Tongue (tissue), 2 donors: Measurements from ENCODE around the gene SKOR1. TPM values are rescaled to one million over a fixed set of nuclear protein-coding genes. Genes with fewer than 3 reads are reported as not detected.

ENCODE experiments used
- DNase-seq: peaks from one replicate; pipeline ENCODE4 v3.0.0-alpha.2; 2015
- total RNA-seq: library from RNA; depleted of rRNA; stranded (reverse); fragments of >200 nt; gene quantifications from one replicate; pipeline ENCODE4 v1.2.3, GENCODE V29; 2014

SKOR1 gene, protein sequence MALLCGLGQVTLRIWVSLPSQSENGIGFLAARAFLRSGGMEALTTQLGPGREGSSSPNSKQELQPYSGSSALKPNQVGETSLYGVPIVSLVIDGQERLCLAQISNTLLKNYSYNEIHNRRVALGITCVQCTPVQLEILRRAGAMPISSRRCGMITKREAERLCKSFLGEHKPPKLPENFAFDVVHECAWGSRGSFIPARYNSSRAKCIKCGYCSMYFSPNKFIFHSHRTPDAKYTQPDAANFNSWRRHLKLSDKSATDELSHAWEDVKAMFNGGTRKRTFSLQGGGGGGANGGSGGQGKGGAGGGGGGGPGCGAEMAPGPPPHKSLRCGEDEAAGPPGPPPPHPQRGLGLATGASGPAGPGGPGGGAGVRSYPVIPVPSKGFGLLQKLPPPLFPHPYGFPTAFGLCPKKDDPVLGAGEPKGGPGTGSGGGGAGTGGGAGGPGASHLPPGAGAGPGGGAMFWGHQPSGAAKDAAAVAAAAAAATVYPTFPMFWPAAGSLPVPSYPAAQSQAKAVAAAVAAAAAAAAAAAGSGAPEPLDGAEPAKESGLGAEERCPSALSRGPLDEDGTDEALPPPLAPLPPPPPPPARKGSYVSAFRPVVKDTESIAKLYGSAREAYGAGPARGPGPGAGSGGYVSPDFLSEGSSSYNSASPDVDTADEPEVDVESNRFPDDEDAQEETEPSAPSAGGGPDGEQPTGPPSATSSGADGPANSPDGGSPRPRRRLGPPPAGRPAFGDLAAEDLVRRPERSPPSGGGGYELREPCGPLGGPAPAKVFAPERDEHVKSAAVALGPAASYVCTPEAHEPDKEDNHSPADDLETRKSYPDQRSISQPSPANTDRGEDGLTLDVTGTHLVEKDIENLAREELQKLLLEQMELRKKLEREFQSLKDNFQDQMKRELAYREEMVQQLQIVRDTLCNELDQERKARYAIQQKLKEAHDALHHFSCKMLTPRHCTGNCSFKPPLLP
- total RNA-seq: 0.31 TPM

DNA sequence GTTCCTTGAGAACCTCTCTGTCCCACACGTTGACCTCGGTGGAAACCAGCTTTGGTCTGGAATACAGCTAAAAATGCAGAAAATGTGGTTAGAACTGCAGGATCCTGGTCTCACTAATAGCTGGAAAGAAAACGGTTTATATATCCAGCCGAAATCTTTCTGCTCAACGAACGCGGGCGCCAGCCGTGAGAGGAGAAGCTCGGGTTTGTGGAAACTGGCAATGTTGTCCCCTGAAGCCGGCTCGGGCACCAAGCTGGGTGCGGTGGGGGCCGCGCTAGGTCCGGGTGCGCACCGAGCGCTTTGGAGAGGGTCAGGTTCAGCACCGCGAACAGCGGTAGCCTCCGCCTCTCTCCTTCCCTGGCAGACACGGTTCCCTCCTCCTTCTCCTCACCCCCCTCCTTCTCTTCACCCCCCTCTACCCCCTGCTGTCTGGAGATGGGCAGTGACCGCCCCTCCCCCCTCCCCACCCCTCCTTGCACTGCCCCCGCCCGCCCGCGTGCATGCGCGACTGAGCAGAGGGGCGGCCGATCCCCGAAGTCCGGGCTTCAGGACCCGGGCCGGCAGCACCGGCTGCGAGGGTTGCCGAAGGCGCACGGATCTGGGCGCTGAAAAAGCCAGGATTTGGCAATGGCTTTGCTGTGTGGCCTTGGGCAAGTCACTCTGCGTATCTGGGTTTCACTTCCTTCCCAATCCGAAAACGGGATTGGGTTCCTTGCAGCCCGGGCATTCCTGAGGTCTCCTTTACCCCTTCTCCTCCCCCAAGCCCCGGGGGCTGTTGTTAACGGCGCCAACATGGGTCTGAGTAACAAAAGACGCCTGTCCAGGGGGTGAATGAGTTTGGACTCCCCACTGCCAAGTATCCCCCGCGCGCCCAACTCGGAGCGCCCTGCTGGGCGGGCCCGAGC is at the start of gene SKOR1:
TSS of gene SKOR1 (plus strand) at position 534 of the 905 bp plus-strand sequence. CDS start at position 628, 94 bp downstream.
- DNase-seq: no peak

DNA sequence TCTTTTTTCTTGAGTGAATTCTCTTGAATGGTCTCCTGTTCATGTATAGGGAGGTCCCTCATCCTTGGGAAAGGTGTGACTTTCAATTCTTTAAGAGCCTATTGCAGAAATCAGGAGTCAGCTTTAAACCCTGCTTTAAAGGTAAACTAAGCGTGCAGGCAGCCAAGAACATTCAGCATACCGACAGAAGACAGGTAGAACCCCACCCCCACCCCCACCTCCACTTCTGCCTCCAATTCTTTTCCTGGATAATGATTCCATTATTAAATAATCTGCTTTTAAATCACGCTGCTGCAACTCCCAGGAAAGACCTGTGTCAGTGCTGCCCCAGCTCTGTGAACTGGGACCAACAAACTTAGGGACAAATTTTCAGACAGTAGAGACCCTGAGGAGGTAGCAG is 49.3 kb upstream of the SKOR1 start:
- no peak for DNase-seq

DNA sequence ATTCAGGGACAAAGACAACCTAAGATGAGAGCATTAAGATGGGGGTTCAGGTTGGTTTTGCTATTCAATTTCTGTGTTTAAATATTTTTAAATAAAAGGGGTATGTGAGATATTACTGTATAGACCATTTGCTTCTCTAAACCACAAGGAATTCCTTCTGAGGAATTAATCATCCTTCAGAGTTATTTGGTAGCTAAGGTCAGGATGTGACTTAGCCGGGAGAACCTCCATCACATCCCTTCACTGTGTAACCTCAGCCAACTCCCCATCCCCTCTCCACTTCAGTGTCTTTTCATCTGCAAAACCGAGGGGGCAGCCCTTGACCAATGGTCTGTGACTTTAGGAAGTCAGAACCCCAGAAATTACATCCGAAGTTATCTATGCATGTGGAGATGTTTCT is 48.7 kb upstream of the SKOR1 start:
- no peak for DNase-seq

DNA sequence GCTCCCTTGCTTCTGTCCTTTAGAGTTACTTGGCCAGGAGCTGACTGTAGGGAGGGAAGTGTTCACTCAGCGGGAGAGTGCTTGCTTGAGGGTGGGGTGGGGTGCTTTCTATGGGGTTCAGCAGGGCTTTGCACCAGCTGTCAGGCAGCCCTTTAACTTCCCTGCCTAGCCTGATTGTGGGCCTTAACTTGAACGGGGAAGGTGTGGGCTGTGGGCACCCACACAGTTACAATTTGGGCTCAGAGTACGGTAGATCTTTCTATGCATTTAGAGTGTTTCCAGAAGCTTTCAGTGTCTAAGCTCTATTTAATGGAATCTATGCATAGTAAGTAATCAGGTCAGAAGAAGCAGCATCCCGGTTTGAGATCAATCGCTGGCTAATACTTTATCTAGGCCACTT is 48.2 kb upstream of the SKOR1 start:
- no peak for DNase-seq

DNA sequence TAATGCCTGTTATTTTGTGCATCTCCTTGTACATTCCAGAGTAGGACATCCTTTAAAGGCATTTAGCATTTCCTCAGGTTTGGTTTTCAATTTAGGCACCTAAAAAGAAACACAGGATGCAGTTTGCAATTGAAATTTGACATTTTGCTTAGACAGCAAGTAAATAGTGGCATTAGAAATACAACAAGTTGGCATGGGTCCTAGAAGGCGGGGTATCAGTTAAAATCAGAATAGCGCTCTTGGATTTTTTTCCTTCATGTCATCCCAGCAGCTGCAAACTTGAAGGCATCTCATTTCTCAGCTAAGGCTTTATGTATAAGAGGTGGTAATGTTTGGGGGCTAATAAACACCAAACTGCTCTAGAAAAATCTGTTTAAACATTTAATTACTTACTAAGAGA is 47.5 kb upstream of the SKOR1 start:
- DNase-seq: peak; percentile 53

DNA sequence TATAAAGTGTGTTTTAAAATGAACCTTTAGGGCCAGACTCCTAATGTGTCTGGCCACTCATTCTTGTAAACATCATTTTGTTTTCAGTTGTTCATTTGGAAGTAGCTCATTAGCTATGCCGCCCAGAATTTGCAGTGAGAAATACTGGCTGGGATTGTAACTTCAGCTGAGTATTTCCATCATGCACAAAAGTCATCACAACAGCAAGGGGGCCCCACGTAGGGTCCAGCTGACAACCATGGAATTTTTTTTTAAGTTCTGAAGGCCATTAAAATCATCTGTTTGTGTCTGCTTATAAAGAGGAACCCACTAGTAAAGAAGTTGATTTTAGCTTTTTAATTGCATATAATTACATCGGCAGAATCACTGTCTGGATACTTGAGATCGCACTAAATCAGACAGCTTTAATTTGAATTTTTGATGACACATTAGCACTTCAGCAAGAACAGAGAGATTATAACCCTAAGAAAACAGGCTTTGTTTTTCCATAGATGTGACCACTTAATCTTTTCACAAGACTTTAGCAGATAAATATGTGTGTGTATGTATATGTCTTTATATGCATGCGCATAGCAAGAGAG is 46.3 kb upstream of the SKOR1 start:
- DNase-seq: no peak

DNA sequence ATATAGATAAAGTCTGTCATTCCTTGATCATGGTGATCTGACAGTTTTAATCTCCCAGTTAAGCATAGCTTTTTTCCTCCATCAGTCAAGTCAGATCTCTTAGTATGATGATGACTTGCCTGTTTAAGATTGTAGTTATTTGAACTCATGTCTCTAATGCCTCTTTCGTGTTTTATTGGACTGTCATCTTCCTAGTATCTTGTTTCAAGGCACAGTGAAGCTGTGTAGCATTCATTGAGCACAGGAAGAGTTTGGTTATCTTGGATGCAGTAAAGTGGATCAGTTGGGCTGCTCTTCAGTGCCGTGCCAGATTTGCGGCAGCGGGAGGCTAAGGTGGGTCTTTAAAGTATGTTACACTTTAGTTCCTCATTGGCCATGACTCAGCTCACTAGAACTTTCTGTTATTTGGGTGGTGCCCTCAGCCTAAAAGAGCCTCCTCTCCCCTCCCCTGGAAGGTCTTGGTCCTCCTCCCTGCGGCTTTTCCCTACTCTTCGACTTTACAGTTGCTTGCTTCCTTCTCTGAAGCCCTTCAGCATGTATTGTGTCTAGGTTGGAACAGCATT is 45.7 kb upstream of the SKOR1 start:
- DNase-seq: no peak

DNA sequence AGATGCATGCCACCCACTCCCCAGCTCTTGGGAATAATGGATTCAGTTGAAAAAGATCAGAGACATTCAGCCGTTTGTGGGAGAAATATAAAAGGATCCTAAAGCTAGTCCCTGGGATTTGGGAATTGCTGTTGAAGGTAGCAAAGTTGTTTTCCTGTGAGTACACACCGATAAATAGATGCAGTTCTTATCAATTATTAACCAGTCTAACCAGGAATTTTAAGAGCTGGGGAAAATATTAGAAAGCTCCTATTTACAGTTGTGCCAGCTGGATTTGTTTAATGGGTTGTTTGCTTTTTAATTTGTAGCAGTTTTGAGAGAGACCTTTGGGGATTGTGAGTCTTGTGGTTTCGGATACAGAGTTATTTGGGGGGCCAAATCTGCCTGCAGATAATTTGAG is 44.2 kb upstream of the SKOR1 start:
- no peak for DNase-seq

DNA sequence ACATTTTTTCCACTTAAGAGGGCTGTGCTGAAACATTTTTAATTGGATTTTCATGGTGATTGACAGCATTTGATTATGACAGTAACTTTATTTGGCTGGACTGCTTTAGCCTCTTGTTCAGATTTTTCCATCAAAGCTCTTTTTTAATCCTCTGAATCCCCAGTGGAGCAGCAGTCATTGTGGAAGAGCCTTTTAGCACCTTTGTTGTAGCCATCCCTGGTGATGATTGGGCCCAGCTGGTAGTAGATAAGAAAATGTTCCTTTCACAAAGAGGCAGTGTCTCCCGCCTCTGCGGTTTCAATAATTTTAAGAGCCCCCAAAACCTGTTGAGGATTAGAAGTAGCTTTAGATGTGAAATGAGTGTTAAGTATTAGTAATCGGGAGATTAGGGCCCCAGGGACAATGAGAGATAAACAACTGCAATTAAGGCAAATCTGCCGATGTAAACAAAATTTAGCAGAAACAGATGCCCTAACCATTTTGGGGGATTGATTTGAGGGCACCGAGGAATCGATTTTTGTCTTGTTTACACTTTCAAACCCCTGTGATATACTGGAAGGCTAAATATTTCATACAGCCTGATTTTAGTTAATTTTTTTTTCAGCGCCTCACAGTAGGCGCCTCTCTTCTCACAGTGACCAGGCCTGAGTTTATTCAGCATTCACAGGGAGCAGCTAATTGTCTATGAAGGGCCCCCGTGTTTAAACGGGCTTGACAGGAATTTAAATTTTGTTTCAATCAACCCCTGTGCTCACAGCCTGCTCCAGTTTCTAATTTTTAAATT is 43.2 kb upstream of the SKOR1 start:
- DNase-seq: no peak

DNA sequence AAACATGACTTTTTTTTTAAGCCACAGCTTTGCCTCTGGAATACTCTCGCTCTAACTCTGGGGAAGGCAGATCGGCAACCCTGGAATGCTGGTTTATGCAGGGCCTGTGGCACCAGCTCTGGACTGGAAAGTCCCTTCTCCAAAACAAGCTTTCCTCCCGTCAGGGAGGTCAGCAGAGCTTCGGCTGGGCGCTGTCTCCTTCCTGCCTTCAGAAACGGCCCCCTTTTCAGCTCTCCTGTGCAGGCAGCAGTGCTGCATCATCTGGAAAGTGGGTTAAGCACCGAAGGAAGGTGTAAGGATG is 42.7 kb upstream of the SKOR1 start:
- DNase-seq: no peak

DNA sequence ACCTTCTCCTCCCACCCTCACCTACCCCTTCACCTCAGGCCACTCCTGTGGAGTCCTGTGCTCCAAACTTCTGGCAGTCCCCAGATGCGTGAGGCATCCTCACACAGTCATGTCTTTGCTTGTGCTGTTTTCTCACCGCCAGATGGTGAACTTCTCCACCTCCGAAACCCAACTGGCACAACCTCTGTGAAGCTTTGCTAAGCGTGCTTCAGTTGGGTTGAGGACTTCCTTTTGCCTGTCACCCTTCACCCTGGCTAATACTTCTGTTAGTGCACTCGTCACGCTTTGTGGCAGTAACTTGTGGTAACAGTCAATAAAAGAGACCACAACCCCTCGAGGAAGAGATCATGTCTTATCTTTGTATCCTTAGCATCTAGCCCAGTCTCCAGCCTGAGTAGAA is 42.0 kb upstream of the SKOR1 start:
- DNase-seq: no peak

DNA sequence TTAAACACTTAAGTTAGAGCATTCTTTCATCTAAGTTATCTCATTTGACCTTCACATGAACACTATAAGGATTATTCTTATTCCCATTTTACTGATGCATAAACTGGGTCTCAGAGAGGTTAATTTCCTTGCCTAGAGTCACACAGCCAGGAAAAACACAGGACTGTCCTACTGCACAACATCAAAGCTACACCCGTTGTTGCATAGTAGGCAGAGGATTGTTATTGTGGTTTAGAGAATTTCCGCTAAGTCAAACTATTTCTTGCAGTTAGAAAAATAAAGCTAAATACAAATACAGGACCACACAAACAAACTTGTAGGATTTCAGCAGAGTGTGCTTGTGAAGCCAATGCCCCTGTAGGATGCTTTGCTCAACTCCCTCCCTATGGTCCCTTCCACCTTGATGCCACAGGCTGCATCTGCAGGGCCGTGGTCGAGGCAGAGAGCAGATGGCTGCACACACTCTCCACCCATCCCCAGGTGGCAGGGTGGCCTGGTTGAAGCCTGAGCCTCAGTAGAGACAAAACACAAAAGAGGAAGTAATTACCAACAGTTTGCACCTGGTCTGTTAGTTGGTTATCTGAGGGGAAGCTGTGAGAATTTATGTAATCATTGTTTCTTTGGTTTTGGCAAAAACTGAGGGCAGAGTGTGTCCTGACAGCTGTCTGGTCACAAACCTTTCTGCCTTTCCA is 41.1 kb upstream of the SKOR1 start:
- DNase-seq: no peak

DNA sequence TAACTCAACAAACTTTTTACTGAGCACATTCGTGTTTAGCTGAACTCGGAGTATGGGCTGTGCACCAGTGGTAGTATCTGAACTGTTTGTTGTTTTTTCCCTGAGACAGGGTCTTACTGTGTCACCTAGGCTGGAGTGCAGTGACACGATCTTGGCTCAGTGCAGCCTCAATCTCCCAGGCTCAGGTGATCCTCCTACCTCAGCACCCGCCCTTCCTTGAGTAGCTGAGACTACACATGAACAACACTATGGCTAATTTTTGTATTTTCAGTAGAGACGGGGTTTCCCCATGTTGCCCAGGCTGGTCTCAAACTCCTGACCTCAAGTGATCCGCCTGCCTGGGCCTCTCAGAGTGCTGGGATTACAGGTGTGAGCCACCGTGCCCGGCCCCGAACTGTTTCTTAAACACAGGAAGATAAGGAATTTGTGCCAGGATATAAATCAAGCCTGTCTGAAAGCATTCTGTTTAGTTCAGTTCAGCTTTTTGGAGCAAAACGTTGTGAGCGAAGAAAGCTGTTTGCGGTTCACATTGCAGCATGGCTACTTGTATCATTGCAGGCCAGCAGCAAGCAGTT is 40.4 kb upstream of the SKOR1 start:
- DNase-seq: no peak

DNA sequence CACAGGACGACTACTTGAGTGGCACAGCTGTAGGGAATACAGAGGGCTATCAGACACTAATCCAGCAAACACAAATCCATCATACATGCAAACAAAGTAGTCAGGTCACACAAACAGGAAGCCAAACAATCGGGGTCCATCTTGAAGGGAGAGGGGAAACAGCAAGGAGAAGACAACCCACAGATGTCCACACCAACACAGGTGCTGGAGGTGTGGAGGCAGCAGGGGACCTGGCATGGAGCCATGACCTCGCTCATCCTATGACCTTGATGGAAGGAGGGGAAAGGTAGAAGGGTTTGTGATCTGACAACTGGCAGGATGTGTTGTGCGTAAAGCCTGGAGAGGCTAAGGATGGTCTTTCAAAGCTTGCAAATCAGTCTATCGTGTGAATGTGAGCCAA is 39.9 kb upstream of the SKOR1 start:
- DNase-seq: no peak

DNA sequence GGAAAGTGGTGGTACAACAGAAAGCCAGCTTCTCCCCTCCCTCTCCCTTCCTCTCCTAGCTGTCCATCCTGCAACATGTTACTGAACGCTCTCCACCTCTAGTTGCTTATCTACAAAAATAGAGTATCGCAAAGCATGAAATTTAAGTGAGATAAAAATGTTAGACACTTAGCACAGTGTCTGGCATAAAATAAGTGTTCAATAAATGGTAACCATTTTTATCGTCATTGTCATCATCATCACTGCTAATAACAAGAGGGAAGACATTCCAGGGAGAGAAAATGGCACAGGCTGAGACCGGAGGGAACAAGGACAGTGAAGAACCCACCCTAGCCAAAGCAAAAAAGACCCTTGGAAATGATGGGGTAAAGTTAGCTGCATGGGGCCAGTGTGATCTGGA is 38.7 kb upstream of the SKOR1 start:
- no peak for DNase-seq

DNA sequence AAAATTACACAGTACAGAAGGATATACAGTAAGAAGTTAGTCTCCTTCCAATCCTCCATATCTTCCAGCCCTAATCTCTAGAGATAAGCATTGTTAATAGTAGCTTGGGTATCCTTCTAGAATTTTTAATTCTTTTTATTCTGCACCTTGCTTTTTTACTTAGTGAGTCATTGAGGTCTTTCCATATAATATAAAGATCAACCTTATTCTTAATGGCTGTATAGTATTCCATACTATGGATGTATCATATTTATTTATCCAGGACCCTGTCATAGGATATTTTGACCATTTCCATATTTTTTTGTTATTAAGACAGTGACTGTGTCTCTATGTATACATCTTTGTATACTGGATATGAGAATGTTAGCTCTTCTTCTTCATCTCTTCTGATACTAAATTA is 36.3 kb upstream of the SKOR1 start:
- no peak for DNase-seq

DNA sequence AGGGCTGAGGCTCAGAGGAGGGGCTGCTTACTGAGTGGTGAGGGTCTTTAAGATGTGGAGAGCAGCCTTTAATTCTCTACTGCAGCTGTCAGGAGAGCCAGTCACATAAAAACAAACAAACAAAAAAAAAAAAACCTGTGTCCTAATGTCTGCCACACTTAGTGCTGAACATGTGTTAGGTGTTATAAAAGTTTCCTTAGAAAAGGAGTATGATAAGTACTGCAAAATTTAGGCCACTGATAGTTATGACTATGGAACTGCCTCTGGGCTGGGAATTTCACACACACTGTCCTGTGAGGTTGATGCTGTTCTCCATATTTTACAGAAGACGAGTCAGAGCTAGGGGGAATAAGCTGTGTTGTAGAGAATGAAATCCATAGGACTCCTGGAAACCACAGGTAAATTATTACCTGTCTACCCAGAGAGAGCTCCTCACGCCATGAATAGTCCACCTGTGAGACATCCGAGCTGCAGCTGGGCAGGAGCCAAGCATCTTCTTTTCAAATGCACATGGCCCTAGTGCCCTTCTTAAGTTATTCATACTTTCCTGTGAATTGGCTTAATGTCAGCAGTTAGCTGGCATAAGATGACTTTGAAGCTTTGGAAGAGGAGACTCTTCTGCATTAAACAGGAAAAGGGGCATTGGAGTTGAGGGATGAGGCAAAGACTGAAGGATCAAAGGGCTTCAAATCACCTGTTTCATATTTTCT is 34.5 kb upstream of the SKOR1 start:
- no peak for DNase-seq

DNA sequence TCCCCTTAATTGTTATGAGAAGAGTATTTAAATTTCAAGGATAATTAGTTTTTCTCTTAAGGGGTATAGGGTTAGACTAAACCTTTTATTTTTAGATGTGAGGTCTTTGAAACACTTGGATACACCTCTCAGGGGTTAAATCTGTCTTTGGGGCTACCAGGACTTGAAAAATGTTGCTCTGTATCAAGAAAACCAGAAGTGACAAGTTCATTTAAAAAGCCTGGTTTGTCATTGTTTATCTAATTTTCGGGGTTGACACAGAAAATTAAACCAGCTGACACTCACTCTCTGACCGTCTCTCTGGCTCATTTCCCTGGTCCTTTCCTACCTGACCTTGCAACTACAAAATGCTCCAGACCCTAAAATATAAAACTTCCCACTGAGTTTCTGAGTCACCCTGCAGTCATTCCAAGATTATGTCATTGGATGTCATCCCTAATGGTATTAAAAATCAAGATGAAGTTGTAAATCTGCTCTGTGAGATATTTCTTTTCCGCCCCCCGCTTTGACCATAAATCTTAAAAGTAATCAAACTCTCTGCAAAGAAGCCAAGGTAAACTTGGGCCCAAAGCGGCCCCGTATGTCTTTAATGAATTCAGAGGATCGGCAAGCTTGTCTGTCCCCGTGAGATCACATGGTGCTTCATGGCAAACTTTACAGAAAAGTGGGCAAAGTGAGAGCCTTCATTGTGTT is 32.9 kb upstream of the SKOR1 start:
- DNase-seq: no peak
